Stimulated activated CD4-positive, alpha-beta T cell treated with anti-CD3 and anti-CD28 coated beads, TNF-alpha, amount 100 ng/mL, for 24 hours (primary cell): ENCODE measurements around the gene CCNT1.
A peak's percentile ranks its signal among the peaks of the same experiment; 100 is the strongest.
"Not testable (repeated sequence)": the region's sequence is repeated elsewhere in the genome, so short reads cannot be mapped to it uniquely, and the experiment has no call there.

ENCODE experiments used
- DNase-seq, 3 experiments: peaks; one replicate each; pipeline ENCODE4 v3.0.0-alpha.2; 2020; ENCODE audit warnings: low read depth in 3 of 3

CCNT1 gene

GRCh38 chr12:48716493-48717251, at the start of gene CCNT1:
Gene CCNT1 (minus strand): TSS chr12:48716707. CDS start chr12:48716675, 32 bp downstream.
- peak; percentile 95 to 99 (median 99) for DNase-seq

- DNase-seq: no peak
Measured at GRCh38 chr12:48765753-48766162, 49.3 kb upstream of the CCNT1 start.

- DNase-seq: no peak
Measured at GRCh38 chr12:48764521-48764920, 48.0 kb upstream of the CCNT1 start.

GRCh38 chr12:48758737-48759136, 42.2 kb upstream of the CCNT1 start:
- DNase-seq: no peak

- no peak for DNase-seq
Measured at GRCh38 chr12:48758186-48758585, 41.7 kb upstream of the CCNT1 start.

DNA sequence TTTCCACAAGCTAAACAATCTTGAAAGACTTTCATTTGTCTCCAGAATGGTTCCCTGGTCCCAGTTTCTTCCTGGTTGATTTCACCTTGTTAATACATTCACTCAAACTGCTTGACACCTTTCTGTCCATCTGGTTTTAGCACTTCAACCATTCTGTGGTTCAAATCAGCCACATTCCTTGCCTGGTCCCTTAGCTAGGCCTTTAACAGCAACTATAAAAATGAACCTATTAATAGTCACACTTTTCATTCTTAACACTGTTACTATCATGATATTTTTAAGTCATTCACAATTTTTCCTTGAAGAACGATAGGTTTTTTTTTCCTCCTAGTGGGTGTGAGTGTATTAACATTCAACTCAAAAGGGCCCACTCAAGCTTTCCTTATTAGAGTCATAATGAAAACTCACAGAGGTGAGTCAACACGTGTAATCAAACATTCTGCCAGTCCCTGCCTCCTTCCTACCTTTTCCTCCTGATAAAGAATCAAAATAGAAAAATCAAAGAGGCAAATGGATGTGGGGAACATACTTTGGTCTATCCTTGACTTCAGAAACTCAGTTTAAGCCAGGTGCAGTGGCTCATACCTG, 34.4 kb upstream of the CCNT1 start:
- DNase-seq: no peak

GRCh38 chr12:48750215-48750614, 33.7 kb upstream of the CCNT1 start:
- no peak for DNase-seq

DNA sequence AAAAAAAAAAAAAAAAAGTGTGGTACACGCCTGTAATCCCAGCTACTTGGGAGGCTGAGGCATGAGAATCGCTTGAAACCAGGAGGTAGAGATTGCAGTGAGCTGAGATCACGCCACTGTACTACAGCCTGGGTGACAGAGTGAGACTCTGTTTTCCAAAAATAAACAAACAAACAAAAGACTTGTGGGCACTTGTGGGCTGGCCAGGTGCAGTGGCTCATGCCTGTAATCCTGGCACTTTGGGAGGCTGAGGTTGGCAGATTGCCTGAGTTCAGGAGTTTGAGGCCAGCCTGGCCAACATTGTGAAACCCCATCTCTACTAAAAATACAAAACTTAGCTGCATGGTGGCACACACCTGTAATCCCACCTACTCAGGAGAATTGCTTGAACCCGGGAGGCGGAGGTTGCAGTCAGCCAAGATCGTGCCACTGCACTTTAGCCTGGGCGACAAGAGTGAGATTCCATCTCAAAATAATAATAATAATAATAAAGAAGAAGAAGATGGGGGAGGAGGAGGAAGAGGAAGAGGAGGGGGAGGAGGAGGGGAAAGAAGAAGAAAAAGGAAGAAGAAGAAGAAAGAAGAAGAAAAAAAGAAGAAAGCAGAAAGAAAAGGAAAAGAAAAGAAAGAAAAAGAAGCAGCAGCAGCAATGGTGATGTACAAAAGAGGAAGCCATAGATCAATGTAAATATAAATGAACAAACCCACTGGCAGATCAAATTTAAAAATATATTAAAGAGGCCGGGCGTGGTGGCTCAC, 27.9 kb upstream of the CCNT1 start:
- DNase-seq: no peak

- DNase-seq: no peak
Measured at GRCh38 chr12:48739618-48740269, 23.2 kb upstream of the CCNT1 start.

DNA sequence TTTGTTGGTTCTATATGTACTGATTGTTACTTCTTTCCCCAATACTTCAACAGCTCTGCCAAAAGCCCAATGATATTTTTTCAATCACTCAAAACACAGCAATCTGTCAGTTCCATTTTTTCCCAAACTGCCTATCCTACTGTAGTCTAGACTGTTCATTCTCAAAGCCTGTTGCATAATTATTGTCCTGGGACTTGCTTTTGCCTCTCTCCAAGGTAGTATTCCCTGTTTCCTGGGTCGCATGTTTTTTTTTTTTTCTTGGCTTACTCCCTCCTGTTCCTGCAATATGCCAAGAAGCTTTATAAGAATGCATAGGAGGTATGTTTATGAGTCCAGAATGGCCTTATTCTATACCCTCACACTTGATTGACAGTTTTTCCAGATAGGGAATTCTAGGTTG, 19.9 kb upstream of the CCNT1 start:
- DNase-seq: no peak

GRCh38 chr12:48728807-48729206, 12.3 kb upstream of the CCNT1 start:
- no peak for DNase-seq

DNA sequence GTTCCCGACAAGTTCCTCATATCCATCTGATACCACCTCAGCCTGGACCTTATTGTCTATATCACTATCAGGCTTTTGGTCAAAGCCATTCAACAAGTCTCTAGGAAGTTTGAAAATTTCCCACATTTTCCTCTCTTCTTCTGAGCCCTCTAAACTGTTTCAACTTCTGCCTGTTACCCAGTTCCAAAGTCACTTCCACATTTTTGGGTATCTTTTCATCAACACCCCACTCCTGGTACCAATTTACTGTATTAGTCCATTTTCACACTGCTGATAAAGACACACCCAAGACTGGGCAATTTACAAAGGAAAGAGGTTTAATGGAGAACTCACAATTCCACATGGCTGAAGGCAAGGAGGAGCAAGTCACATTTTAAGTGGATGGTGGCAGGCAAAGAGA, 4.2 kb upstream of the CCNT1 start:
- not testable (repeated sequence) for DNase-seq

DNA sequence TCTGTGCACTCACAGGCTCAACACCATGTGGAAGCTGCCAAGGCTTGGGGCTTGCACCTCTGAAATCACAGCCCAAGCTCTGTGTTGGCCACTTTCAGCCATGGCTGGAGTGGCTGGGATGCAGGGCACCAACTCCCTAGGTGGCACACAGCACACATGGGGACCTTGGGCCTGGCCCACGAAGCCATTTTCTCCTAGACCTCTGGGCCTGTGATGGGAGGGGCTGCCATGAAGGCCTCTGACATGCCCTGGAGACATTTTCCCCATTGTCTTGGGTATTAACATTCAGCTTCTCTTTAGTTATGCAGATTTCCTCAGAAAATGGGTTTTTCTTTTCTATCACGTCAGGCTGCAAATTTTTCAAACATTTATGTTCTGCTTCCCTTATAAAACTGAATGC, 3.7 kb upstream of the CCNT1 start:
- not testable (repeated sequence) for DNase-seq

DNA sequence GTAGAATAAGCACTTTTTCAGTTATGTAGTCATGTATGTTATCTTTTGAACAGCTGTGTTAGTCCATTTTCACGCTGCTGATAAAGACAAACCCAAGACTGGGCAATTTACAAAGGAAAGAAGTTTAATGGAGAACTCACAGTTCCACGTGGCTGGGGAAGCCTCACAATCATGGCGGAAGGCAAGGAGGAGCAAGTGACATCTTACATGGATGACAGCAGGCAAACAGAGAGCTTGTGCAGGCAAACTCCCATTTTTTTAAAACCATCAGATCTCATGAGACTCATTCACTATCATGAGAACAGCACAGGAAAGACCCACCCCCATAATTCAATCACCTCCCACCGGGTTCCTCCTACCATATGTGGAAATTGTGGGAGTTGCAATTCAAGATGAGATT, 2.5 kb upstream of the CCNT1 start:
- not testable (repeated sequence) for DNase-seq

DNA sequence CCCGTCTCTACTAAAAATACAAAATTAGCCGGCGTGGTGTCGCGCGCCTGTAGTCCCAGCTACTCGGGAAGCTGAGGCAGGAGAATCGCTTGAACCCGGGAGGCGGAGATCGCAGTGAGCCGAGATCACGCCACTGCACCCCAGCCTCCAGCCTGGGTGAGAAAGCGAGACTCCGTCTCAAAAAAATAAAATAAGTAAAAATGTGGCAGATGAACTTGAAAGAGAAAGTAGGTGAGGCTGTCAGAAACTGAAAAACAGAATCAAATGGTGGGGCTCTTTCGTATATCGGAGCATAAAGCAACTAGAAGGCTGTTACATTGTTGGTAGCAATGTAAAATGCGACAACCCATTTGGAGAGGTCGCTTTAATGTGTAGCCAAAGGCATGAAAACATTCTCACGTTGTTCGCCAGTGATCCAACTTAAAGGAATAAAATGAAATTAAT, 767 bp upstream of the CCNT1 start:
- DNase-seq: no peak

DNA sequence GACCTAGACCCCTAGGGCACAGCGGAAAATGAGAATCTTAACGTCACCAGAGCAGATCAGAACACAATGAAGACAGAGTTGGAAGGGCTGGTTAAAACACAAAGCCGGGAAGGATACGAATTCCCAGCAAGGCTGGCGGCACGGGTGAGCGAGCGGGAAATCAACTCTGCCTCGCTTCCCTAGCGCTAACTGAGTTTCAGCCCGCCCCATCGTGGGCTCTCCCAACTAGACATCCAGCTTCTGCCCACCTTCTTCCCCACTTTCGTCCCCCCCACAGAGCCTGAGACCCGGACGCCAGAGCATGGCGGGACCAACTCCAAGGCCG, 377 bp downstream of the CCNT1 start:
- DNase-seq: no peak

- DNase-seq: no peak
Measured at GRCh38 chr12:48712209-48712608, 4.3 kb downstream of the CCNT1 start.

- DNase-seq: not testable (repeated sequence)
Measured at GRCh38 chr12:48698822-48699221, 17.7 kb downstream of the CCNT1 start.

DNA sequence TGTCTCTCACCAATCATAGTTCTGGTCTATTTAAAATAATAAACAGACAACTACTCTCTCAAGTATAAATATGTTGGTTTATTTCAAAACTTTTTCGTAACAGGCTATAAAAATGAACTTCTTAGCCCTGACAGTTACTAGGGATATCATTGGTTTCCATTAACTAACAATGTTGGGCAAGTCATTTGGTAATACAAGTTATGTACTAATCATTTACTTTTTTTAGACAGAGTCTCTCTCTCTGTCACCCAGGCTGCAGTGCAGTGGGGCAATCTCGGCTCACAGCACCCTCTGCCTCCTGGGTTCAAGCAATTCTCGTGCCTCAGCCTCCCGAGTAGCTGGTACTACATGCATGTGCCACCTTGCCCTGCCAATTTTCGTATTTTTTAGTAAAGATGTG, 19.9 kb downstream of the CCNT1 start:
- DNase-seq: no peak

DNA sequence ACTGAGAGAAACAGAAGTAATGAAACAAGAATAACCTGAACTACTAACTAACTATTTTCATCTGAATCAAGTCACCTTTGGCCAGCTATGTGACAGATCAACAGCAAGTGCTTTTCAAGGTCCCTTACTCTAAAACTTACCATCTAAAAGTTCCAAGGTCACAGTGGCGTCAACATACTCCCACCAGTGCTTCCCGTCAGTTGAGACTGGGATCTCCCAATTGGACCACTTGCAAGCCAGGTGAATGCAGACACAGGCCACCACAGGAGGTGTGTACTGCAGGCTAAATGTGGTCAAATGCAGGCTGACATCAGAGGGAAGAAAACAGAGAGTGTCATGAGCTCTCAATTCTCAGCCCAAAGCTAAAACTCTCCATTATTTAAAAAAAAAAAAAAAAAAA, 20.6 kb downstream of the CCNT1 start:
- DNase-seq: no peak

- DNase-seq: no peak
Measured at GRCh38 chr12:48694038-48694437, 22.5 kb downstream of the CCNT1 start.

DNA sequence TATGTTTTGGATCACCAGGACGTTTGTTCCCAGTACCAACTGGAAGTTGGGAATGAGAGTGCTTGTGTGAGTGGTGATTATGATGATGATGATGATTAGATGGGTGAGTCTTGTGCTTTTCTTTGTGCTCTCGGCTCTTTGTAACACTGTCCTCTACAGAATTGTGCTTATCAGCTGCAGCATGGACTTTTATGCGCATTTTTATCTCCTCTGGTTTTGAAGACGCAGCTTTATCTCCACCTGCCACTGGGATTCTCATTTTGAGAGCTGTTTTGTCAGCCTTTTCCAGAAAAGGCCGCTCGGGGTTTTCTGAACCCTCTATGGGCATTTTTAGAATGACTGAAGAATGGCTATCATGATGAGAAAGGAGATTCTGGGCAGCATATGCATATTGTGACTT, 22.9 kb downstream of the CCNT1 start:
- no peak for DNase-seq
